C4-2B (cell line): Measurements from ENCODE around the gene PAK4.

Experiments used
- ZFX ChIP-seq: fragments of 450-650 bp; IDR thresholded peaks from 2 replicates; pipeline ENCODE4 v1.6.1; 2017
- TF ChIP-seq, protein P1 (sequence below): fragments of 450-650 bp; conservative IDR thresholded peaks from 2 replicates; pipeline ENCODE4 v1.5.1; 2017; ENCODE audit warnings: mild to moderate bottlenecking

DNA sequence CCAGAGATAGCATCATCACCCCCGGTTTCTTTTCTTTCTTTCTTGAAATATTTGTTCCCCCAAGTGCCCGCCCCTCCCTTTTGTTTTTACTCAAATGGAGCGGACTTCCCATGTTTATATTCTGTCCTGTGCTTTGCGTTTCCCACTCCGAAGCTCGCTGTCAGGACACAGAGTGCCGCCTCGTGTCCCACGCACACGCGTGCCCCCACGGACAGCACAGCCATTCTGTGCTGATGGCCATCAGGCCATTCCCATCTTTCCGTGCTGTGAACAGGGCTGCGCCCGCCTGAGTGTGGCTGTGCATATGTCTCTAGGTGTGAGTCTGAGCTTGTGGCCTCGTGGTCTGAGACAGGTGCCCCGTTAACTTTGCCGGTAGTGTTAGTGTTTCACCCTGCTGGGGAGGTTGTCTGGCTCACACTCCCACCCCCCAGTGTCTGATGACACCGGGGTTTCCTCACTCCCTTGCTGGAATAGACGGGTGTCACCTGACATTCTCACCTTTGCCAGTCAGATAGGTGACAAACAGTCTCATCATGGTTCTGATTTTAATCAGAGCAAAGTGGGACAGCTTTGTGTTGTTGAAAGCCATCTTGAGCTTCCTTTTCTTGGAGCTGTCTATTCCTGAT, 6.9 kb downstream of the PAK4 start:
- TF ChIP-seq, protein P1, sequence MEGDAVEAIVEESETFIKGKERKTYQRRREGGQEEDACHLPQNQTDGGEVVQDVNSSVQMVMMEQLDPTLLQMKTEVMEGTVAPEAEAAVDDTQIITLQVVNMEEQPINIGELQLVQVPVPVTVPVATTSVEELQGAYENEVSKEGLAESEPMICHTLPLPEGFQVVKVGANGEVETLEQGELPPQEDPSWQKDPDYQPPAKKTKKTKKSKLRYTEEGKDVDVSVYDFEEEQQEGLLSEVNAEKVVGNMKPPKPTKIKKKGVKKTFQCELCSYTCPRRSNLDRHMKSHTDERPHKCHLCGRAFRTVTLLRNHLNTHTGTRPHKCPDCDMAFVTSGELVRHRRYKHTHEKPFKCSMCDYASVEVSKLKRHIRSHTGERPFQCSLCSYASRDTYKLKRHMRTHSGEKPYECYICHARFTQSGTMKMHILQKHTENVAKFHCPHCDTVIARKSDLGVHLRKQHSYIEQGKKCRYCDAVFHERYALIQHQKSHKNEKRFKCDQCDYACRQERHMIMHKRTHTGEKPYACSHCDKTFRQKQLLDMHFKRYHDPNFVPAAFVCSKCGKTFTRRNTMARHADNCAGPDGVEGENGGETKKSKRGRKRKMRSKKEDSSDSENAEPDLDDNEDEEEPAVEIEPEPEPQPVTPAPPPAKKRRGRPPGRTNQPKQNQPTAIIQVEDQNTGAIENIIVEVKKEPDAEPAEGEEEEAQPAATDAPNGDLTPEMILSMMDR, result no peak
- TF ChIP-seq ZFX, result no peak
